NT2/D1 (cell line): ENCODE measurements around the gene ZC3H8.

Source experiments
- YY1 ChIP-seq: IDR thresholded peaks from 2 replicates; pipeline ENCODE4 v1.6.1; 2011; ENCODE audit not compliant: insufficient read length, insufficient read depth
- ZNF274 ChIP-seq: IDR thresholded peaks from 2 replicates; pipeline ENCODE4 v1.6.1; 2011; ENCODE audit warnings: mild to moderate bottlenecking, low read depth, low read length

- TF ChIP-seq ZNF274 (no peak), YY1 (no peak)
Observed at GRCh38 chr2:112301171-112301584, 46.3 kb upstream of the ZC3H8 start.
